HepG2 (cell line): Measurements from ENCODE around the gene PIGV. TPM values are rescaled to one million over a fixed set of nuclear protein-coding genes. Genes with fewer than 3 reads are reported as not detected.
A peak's percentile ranks its signal among the peaks of the same experiment; 100 is the strongest.

Experiments
- BCL6 ChIP-seq: IDR thresholded peaks from 2 replicates; pipeline ENCODE4 v1.6.1; 2016; ENCODE audit warnings: missing genetic modification reagents, missing compliant biosample characterization
- DRAP1 ChIP-seq: IDR thresholded peaks from 2 replicates; pipeline ENCODE4 v1.6.1; 2016; ENCODE audit warnings: missing genetic modification reagents, missing compliant biosample characterization
- FOXP1 ChIP-seq, 2 experiments: fragments of 450-650 bp in 1 of 2; IDR thresholded peaks; 2 replicates each; pipeline ENCODE4 v1.6.1; 2017 to 2018; ENCODE audit warnings: antibody characterized with exemption in 1 of 2
- HMG20B ChIP-seq: conservative IDR thresholded peaks from 2 replicates; pipeline ENCODE4 v1.6.1; 2016; ENCODE audit warnings: missing genetic modification reagents, missing compliant biosample characterization
- HNRNPH1 ChIP-seq: fragments of 200-400 bp; formaldehyde crosslinking; optimal IDR thresholded peaks from 2 replicates; pipeline ENCODE3; 2017; ENCODE audit warnings: mild to moderate bottlenecking, low read depth, low read length
- HOXD1 ChIP-seq: sonication (generic); formaldehyde crosslinking; IDR thresholded peaks from 2 replicates; pipeline ENCODE4 v1.5.0; 2020; ENCODE audit warnings: missing genetic modification reagents
- KMT2A ChIP-seq: sonication (generic); formaldehyde crosslinking; IDR thresholded peaks from 2 replicates; pipeline ENCODE4 v1.4.0; 2020; ENCODE audit warnings: missing genetic modification reagents
- MIER2 ChIP-seq: IDR thresholded peaks from 2 replicates; pipeline ENCODE4 v1.6.1; 2016; ENCODE audit warnings: missing biosample characterization, missing genetic modification reagents
- MNT ChIP-seq: fragments of 450-650 bp; IDR thresholded peaks from 2 replicates; pipeline ENCODE4 v1.6.1; 2016
- SETDB1 ChIP-seq: sonication (generic); formaldehyde crosslinking; IDR thresholded peaks from 2 replicates; pipeline ENCODE4 v1.5.1; 2020; ENCODE audit warnings: missing genetic modification reagents, mild to moderate bottlenecking, borderline replicate concordance
- TIGD3 ChIP-seq: sonication (generic); formaldehyde crosslinking; IDR thresholded peaks from 2 replicates; pipeline ENCODE4 v1.5.1; 2020; ENCODE audit warnings: mild to moderate bottlenecking, missing genetic modification reagents, borderline replicate concordance
- ZFP1 ChIP-seq: IDR thresholded peaks from 2 replicates; pipeline ENCODE4 v1.6.1; 2016
- ZNF235 ChIP-seq: sonication (generic); formaldehyde crosslinking; IDR thresholded peaks from 2 replicates; pipeline ENCODE4 v1.8.1; 2023; ENCODE audit warnings: mild to moderate bottlenecking, missing genetic modification reagents, borderline replicate concordance
- ZNF260 ChIP-seq: sonication (generic); formaldehyde crosslinking; IDR thresholded peaks from 2 replicates; pipeline ENCODE4 v1.4.0; 2020; ENCODE audit warnings: missing genetic modification reagents, low read depth, mild to moderate bottlenecking, borderline replicate concordance
- ZNF280D ChIP-seq: sonication (generic); formaldehyde crosslinking; IDR thresholded peaks from 2 replicates; pipeline ENCODE4 v1.5.1; 2020; ENCODE audit warnings: mild to moderate bottlenecking, missing genetic modification reagents
- ZNF30 ChIP-seq: sonication (generic); formaldehyde crosslinking; IDR thresholded peaks from 2 replicates; pipeline ENCODE4 v1.5.0; 2020; ENCODE audit warnings: mild to moderate bottlenecking, missing genetic modification reagents
- ZNF451 ChIP-seq: sonication (generic); formaldehyde crosslinking; IDR thresholded peaks from 2 replicates; pipeline ENCODE4 v1.5.0; 2020; ENCODE audit warnings: mild to moderate bottlenecking, missing genetic modification reagents
- ZNF484 ChIP-seq: sonication (generic); formaldehyde crosslinking; IDR thresholded peaks from 2 replicates; pipeline ENCODE4 v1.5.1; 2020; ENCODE audit warnings: mild to moderate bottlenecking, low read depth, missing genetic modification reagents, borderline replicate concordance
- ZNF557 ChIP-seq: sonication (generic); formaldehyde crosslinking; IDR thresholded peaks from 2 replicates; pipeline ENCODE4 v1.4.0; 2020; ENCODE audit warnings: missing genetic modification reagents
- ZNF574 ChIP-seq: sonication (generic); formaldehyde crosslinking; IDR thresholded peaks from 2 replicates; pipeline ENCODE4 v1.4.0; 2020; ENCODE audit warnings: missing genetic modification reagents
- ZNF713 ChIP-seq: sonication (generic); formaldehyde crosslinking; IDR thresholded peaks from 2 replicates; pipeline ENCODE4 v1.4.0; 2020; ENCODE audit warnings: mild to moderate bottlenecking, missing genetic modification reagents
- polyA plus RNA-seq, 8 experiments: library from polyadenylated mRNA; depleted of rRNA in 3 of 8; stranded (reverse) in 7 of 8; unstranded in 1 of 8; fragments of >200 nt; fragmentation: Illumina TruSeq in 4 of 8; extraction: Trizol in 4 of 8; gene quantifications; 2 replicates each; pipeline versions ENCODE4 v1.2.1 to v1.2.3, GENCODE V29; 2011 to 2016; ENCODE audit warnings: low read depth in 4 of 8, missing spikeins in 1 of 8, mixed read lengths in 1 of 8; ENCODE audit not compliant: insufficient read depth in 1 of 8
- total RNA-seq, 5 experiments: library from RNA; depleted of rRNA; stranded (reverse); fragments of >200 nt; fragmentation: Illumina TruSeq; extraction: Trizol; gene quantifications; 2 replicates each; pipeline ENCODE4 v1.2.3, GENCODE V29; 2016; ENCODE audit warnings: low read depth in 1 of 5

PIGV gene
- total and polyA plus RNA-seq, 2 of the 13 experiments (the other 11 are each of a cell fraction or from before 2014, with no cell fraction given), result 13.5 to 22.7 TPM

GRCh38 chr1:26787706-26788514, at the start of gene PIGV (continued):
- TF ChIP-seq ZNF280D (CRISPR knock-in tag), result 0 out of 2 replicates have a peak, but pooled peaks have one; percentile 19
- TF ChIP-seq HOXD1, result no peak
- TF ChIP-seq ZNF30 (CRISPR knock-in tag), result no peak
- TF ChIP-seq ZFP1 (CRISPR knock-in tag), result no peak
- peak; percentile 18; the same call in 1 of the 2 replicates for TF ChIP-seq KMT2A (CRISPR knock-in tag)
- TF ChIP-seq MIER2 (CRISPR knock-in tag), result no peak
- TF ChIP-seq ZNF557 (CRISPR knock-in tag), result no peak
- TF ChIP-seq ZNF451 (CRISPR knock-in tag), result no peak
- no peak for TF ChIP-seq MNT
- TF ChIP-seq ZNF713, result no peak
- TF ChIP-seq ZNF260 (CRISPR knock-in tag), result no peak
- no peak for TF ChIP-seq ZNF484
- TF ChIP-seq ZNF235 (CRISPR knock-in tag), result no peak
- TF ChIP-seq HMG20B, result peak; percentile 30; the same call in 1 of the 2 replicates
- TF ChIP-seq TIGD3 (CRISPR knock-in tag), result no peak
- no peak; the same call in 1 of the 2 replicates for TF ChIP-seq DRAP1 (CRISPR knock-in tag)
- TF ChIP-seq SETDB1 (CRISPR knock-in tag), result no peak
- no peak; the same call in 1 of the 2 replicates for TF ChIP-seq BCL6 (CRISPR knock-in tag)
- TF ChIP-seq HNRNPH1, result no peak
- TF ChIP-seq FOXP1 (IDR thresholded peaks at IDR 0.05), result no peak
- no peak for TF ChIP-seq FOXP1 (CRISPR knock-in tag; IDR thresholded peaks at IDR 0.05)
- TF ChIP-seq ZNF574 (CRISPR knock-in tag), result peak; percentile 57
